NOMO-1 treated with dmso at 0.1 percent for 144 hours (cell line): Measurements from ENCODE around the gene BTBD9.
A peak's percentile ranks its signal among the peaks of the same experiment; 100 is the strongest.

Experiments used
- DNase-seq: peaks from one replicate; lab custom pipeline; 2025; ENCODE audit not compliant: unreplicated experiment; lab: John Stamatoyannopoulos, UW

BTBD9 gene

DNA sequence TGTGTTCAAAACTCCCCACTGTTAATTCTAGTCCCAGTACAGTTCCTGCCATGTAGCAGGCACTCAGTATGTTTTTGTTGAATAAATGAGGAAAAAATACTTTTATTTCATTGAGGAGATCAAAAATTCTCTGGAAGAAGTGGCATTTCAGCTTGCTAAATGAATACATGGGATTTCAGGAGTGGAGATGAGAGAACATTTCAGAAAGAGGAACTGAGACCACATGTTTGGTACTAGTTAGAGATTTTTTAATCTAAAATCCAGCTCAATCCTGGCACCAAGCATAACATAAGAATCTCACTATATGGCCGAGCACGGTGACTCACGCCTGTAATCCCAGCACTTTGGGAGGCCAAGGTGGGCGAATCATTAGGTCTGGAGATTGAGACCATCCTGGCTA lies 75.4 kb downstream of the BTBD9 start:
- no peak for DNase-seq

DNA sequence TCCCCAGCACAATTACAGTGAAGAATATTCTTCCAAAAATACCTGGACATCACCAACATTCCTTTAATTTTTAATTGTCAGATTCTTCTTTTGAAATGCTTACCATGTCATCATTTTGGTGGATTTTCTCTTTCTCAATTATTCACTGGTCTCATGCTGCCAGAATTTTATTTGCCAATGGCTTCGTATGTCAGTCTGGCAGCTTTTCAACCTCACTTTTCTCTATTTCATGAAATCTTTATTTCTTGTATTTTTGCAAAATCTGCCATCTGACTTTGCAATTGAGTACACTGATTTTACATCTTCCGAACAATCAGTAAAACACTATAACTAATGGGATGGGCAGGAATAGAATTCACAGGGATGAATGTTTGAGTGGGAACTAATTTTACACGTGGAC lies 84.1 kb downstream of the BTBD9 start:
- no peak for DNase-seq

DNA sequence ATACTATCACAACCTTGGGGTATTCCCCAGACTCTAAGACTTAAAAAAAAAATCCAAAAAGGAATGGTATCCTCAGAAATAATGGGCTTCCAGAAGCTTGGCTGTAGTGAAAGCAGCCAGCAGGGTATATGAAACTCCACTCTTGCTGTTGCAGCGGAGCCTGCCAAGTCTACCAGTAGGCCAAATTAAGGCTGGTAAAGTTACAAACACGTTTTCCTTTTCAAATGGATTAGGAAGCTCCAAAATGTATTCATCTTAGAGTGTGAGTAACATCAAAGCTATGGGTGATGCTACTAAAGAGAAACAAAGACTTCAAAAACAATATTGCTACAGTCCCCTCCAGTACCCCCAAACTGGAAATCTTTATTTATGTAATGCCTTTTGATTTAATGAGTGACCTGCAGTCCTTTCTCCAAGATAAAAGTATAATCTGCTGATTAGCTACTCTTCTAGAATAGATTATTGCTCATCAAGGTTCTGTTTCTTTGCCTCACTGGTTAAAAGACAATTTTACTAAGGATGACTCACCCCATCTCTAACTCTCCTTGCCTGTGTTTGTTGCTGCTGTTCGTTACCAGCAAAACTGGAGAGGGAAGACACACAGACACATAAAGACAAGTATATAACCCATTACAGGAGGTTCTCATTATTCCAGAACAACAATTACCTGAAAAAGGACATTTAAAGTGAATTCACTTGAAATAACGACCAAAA lies 84.9 kb downstream of the BTBD9 start:
- DNase-seq, result no peak

DNA sequence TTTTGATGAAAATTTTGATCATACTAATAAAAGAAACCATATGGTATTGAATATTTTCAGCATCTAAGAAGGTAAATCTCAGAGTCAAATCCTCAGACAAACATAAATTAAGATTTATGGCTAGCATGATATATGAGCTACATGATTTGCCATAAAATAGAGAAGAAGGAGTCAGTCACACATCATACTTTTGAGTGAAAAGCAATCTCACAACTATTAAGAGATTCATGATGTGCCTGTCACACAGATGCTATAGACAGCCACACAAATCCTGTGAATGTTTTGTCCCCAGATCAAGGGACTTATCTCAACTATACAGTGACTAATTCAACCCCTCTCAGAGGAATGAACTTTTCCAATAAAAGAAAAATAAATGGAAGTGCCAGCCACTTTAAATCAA lies 85.7 kb downstream of the BTBD9 start:
- no peak for DNase-seq

DNA sequence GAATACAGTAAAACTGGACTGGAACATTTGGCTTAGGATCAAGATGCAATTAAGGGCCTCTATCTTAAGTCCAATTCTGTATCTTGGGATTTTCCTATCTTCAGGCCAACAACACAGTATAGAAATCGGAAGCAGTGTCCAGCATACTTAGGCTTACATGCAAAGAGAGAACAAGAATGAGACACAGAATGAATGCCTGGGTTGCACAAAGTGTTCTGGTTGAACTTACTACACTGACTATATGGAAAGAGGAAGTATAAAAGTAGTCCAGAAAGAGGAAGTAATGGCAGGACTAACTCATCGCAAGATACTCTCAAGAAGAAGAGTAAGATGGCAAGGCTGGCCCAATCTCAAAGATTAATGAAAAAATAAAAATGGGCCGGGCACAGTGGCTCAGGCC lies 87.6 kb downstream of the BTBD9 start:
- peak; percentile 72 for DNase-seq

DNA sequence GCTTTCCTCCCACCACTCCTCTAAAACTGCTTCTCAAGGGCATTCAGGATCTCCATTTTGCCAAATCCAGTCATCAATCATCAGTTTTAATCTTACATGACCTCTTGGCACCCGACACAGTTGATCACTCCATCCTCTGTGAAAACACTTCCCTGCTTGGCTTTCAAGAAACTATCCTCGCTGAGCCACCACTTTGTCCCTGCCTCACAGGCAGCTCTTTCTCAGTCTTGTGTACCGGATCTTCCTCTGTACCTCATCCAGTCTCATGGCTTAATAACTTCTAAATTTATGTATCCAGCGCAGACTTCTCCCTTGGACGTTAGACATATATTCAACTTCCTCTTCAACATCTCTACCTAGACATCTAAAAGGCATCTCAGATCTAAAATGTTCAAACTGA lies 89.9 kb downstream of the BTBD9 start:
- no peak for DNase-seq

DNA sequence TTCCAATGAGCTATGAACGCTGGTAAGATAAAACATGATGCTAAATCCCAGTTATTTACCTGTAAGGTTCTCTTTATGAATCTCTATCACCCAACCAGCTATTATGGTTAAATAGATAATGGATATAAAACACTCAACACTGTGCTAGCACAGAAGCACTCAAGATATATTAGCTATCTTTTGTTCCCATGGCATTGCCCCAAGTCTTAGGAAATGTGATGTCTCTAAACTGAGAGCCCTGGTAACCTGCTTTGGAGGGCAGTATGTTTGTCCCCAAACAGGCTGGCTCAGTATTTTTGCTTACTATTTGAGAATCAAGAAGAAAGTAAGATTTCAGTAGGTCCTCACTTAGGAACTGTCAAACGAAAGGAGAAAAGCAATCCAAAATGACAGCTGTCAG lies 90.5 kb downstream of the BTBD9 start:
- DNase-seq, result no peak

DNA sequence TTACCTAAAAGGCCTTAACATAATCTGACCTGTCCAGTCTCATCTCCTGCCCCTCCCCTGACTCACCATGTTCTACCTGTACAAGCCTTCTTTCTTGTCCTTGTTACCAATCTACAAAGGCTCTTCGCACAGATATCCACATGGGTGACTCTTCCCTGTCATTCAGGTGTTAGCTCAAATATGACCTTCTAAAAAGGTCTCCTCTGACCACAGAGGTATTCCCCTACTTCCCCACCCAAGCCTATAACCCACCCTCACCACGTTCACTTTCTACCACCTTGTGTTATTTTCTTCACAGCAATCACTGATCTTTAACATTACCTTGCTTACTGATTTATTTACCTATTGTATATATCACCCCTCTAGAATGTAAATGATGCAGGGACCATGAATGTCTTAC lies 96.7 kb downstream of the BTBD9 start:
- no peak for DNase-seq

DNA sequence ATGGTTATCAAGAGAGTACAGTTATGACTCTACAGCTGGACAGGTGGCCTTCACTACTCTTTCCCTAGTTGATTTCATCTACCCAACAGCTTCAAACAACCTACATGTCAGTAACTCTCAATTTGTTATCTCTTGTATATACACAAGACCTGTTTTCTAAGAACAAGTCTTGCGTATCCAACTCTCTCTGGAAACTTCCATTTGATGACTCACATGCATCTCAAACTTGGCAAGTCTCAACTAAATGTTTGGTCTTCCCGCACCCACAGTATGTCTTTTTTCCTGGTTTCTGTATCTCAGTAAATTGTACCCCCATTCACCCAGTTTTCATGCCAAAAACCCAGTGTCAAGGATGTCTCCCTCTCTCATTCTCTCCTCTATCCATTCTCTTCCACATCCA lies 97.7 kb downstream of the BTBD9 start:
- no peak for DNase-seq

DNA sequence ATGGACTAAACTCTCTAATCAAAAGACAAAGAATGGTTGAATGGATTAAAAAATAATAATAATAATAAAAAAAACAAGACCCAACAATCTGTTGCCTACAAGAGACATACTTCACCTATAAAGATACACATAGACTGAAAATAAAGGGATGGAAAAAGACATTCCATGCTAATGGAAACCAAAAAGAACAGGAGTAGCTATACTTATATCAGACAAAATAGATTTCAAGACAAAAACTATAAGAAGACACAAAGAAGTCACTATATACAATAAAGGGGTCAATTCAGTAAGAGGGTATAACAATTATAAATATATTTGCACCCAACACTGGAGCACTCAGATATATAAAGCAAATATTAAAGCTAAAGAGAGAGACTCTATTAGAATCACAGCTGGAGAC lies 106.7 kb downstream of the BTBD9 start:
- no peak for DNase-seq

DNA sequence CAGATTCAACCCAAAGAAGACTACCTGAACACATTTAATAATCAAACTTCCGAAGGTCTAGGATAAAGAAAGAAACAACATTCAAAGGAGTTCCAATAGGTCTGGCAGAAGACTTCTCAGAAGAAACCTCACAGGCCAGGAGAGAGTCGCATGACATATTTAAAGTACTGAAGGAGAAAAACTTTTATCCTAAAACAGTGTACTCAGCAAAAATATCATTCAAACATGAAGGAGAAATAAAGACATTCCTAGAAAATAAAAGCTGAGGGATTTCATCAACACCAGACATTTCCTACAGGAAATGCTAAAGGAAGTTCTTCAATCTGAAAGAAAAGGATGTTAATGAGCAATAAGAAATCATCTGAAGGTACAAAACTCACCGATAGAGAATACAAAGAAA lies 108.6 kb downstream of the BTBD9 start:
- DNase-seq, result no peak

DNA sequence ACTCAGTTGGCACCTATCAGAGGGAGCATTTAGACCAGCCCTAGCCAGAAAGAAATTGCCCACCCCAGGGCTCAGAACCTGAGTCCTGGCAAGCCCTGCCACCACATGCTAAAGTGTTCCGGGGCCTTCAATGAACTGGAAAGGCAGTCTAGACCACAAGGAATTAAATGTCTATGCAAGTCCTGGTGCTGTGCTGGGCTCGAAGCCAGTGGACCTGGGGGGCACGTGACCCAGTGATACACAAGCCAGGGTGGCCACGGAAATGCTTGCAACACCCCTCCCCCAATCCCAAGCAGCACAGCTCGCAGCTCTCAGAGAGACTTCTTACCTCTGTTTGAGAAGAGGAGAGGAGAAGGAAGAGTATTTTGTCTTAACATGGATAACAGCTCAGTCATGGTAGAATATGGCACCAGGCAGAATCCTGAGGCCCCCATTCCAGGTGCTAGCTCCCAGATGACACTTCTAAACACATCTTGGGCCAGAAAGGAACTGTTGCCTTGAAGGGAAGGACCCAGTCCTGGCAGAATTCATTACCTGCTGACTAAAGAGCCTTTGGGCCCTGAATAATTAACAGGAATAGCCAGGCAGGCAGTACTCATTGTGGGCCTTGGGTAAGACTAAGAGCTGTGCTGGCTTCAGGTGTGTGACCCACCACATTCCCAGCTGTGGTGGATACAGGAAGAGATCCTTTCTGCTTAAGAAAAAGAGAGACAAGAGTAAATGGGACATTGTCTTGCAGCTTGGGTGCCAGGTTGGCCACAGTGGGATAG lies 111.3 kb downstream of the BTBD9 start:
- no peak for DNase-seq

DNA sequence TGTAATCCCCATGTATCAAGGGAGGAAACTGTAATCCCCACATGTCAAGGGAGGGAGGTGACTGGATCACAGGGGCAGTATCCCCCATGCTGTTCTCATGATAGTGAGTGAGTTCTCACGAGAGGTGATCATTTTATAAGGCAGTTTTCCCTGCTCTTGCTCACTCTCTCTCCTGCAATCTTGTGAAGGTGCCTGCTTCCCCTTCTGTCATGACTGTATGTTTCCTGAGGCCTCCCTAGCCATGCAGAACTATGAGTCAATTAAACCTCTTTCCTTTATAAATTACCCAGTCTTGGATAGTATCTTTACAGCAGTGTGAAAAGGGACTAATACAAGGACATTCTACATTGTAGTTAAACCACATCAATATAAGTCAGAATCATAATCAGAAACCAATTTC lies 112.4 kb downstream of the BTBD9 start:
- DNase-seq, result no peak

DNA sequence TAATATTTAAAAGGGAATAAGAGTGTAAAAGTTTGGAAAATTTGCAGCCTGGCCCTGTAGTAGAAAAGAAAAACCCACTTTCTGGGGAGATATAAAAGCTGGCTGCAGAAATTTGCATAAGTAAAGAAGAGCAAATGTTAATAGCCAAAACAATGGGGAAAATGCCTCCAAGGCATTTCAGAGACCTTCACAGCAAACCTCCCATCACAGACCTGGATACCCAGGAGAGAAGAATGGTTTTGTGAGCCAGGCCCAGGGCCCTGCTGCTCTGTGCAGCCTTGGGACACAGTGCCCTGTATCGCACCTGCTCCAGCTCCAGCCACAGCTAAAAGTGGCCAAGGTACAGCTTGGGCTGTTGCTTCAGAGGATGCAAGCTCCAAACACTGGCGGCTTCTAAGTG lies 113.8 kb downstream of the BTBD9 start:
- no peak for DNase-seq

DNA sequence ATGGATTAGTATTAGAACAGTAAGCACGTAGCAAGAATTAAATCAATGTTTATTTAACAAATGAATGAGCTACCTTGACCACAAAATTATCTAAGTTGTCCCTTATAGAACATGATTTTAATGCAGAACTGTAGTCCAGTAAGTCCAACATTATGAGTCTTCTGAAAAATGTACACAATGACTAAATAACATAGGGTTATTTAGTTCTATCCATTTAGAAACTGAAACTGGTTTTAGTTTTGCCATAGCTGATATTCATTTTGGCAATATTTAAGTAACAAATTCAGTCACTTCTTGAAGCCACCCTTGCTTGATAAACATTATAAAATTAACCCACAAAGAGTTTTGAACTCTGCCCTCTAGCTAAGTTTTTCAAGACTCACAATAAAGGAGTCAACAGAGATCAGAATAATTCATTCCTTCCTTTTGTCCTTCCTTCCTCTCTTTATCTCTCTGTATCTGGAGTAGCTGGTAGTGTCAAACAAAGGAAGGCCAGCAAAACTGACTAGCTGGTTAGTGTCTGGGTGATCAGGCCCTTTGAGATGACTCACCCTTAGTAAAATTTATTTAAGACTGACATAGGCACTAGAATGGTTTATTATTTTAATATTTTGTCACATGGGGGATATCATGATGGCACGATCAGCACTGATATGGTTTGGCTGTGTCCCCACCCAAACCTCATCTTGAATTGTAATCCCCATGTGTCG lies 115.1 kb downstream of the BTBD9 start:
- DNase-seq, result no peak

DNA sequence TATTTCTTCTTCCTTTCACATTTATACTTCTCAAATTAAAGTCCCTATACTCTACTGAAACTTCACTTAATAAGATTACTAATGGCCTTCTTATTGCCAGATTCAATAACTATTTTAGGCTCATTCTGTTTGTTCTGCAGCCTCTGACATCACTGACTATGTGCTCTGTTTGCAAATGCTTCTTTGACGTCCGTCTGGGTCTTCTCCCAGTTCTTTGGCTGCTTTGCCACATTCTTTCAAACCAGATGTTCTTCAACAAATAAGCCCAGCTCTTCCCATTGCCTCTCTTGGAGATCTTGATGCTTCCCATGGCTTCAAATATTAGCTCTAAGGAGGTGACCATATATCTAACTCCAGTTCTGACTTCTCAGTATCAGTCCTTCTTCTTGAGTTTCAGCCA lies 117.4 kb downstream of the BTBD9 start:
- no peak for DNase-seq

DNA sequence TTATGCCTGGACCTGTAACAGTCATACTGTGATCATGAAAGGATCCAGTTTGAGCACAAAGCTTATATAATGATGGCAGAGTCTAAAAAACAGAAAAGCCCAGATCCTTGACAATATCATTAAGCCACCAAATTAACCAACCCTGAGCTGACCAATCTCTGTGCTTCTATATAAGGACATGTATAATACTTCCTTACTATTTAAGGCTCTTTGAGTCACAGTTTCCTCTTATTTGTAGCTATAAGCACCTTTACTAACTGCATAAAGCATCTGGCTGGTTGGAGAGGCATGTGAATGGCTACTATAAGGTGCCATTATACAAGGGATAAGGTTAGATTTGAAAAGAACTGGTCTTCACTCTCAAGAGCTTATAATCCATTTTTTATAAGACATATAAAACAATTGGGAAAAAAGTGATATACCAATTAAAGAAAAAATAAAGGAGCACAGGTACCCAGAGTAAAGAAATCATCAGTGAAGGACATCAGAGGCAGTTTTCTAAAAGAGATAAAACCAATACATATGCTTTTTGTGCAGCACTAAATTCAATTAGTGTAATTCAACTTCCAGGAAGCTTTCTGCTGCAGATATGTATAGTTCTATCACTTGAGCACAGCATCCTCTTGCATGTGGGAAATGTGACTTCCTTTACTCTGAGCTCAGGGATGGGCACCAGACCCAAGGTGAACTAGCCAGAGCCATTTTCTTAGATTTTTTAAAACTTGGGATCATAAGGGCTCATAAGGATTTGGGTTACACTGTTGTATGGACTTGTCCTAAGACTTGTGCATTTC lies 121.0 kb downstream of the BTBD9 start:
- DNase-seq, result no peak

DNA sequence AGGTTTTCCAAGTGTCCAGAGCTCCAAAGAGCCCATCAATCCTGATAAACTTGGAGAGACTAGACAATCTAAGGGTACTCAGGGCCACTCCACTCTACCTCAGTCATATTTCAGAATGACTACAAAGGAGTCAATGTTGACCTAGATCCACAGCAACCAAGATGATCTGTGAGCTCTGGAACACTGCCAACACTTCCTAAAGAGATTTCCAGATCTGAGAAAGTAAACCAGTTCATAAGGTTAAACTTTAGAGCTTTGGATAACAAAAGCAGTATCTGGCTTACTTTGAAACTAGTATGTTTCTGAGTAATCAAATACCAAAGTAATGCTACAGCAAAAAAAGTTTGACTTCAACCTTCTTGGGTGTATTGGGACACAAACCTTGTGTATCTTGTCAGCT lies 122.7 kb downstream of the BTBD9 start:
- DNase-seq, result no peak

DNA sequence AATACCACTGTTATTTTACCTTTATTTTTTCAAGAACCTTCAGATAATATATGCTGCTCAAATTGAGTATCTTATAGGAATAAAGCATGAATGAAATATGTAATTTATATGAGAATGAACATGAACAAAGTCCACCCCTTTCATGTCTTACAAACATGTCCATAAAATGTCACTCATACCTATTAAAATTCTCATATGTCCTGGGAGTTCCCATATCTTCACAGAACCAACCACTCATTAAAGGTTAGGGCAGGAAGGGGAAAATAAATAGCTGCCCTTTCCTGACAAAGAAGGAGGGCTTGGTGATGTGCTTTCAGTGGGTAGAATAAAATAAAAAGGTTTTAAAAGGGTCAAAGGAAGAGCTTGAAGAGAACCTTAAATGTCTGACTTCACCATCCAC lies 125.3 kb downstream of the BTBD9 start:
- no peak for DNase-seq

DNA sequence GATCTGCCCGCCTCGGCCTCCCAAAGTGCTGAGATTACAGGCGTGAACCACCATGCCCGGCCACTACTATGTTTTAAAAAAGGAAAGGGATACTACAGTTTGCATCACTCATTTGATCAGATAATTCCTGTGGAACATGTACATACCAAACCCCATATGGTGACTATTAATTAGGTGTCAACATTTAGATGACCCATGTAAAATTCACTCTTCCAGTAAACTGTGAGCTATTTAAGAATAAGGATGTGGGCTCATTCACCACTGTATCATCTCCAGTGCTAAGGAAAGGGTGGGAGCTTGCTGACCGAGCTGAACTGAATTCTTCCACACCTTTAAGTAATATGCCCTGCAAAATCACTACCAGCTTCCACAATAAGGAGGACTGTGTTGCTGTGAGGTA lies 127.5 kb downstream of the BTBD9 start:
- DNase-seq, result no peak

DNA sequence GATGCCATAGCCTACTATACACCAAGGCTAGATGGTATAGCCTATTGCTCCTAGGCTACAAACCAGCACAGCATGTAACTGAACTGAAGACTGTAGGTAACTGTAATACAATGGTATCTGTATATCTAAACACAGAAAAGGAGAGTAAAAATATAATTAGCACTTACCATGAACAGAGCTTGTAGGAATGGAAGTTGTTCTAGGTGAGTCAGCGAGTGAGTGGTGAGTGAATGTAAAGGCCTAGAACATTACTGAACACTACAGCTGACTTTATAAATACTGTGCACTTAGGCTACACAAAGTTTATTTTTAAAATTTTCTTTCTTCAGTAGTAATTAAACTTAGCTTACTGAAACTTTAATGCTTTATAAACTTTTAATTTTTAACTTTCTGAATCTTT lies 129.5 kb downstream of the BTBD9 start:
- DNase-seq, result no peak
